Fibroblast of the aortic adventitia (primary cell): Measurements from ENCODE around the gene TNFRSF13B. TPM values are rescaled to one million over a fixed set of nuclear protein-coding genes. Genes with fewer than 3 reads are reported as not detected.

Experiments
- DNase-seq: peaks from one replicate; pipeline ENCODE4 v3.0.0-alpha.2; 2010; ENCODE audit warnings: low read depth
- H3K4me3 ChIP-seq: 2 replicates; pipeline ENCODE4 v1.5.1; 2011; ENCODE audit warnings: low read depth, mild to moderate bottlenecking, control low read depth, low read length, moderate library complexity
- total RNA-seq: library from RNA; depleted of rRNA; stranded (reverse); fragments of >200 nt; gene quantifications from 2 replicates; pipeline ENCODE4 v1.2.3, GENCODE V29; 2012; ENCODE audit warnings: low replicate concordance
- TF ChIP-seq, protein P1 (sequence below): IDR thresholded peaks from 2 replicates; pipeline ENCODE4 v1.5.1; 2011; ENCODE audit warnings: mild to moderate bottlenecking, low read length, control low read depth, inconsistent platforms; ENCODE audit not compliant: insufficient read depth

The TNFRSF13B gene
- total RNA-seq, 1 donor: not detected

DNA sequence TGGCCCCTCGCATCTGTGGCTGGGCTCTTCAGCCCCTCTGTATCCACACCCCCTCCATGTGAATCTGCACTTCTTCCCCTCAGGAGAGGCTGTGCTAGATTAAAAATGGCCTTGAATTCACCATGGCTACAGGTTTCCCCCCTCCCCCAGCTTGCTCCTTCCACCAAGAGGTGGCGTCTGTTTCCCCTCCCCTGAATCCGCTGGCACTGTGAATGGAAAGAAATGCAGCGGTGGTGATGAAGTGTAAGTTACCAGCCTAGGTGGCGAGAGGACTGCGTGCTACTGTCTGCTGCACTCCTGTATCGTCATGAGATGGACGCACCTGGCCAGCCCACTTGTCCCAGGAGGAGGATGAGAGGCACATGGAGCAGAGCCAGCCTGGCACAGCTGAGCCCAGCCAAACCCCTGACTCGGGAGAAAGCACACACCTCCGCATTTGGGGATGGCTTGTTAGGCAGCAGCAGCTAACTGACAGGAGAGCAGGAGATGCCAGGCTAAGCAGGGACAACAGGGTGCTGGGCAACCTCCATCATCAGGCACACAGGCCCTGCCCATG lies 26.2 kb downstream of the TNFRSF13B start:
- no peak overlapping the region for H3K4me3 ChIP-seq
- DNase-seq: no peak
- TF ChIP-seq, protein P1, sequence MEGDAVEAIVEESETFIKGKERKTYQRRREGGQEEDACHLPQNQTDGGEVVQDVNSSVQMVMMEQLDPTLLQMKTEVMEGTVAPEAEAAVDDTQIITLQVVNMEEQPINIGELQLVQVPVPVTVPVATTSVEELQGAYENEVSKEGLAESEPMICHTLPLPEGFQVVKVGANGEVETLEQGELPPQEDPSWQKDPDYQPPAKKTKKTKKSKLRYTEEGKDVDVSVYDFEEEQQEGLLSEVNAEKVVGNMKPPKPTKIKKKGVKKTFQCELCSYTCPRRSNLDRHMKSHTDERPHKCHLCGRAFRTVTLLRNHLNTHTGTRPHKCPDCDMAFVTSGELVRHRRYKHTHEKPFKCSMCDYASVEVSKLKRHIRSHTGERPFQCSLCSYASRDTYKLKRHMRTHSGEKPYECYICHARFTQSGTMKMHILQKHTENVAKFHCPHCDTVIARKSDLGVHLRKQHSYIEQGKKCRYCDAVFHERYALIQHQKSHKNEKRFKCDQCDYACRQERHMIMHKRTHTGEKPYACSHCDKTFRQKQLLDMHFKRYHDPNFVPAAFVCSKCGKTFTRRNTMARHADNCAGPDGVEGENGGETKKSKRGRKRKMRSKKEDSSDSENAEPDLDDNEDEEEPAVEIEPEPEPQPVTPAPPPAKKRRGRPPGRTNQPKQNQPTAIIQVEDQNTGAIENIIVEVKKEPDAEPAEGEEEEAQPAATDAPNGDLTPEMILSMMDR: no peak

DNA sequence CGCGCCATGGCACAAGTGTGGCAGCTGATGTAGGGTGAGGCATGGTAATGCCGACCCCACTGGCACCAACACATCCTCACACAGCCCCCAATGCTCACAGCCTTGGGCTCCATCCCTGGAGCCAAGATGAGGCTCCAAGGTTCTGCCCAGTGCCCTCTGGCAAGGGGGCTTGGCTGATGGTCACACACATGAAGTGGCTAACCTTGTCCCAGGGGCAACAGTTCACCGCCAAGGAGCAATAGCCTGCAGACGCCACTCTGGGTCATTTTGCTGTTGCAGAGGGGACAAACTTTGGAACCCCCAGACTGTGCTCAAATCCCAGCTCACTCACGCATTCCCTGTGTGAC lies 26.8 kb downstream of the TNFRSF13B start:
- DNase-seq: no peak
- H3K4me3 ChIP-seq: no peak overlapping the region
- TF ChIP-seq, protein P1: no peak

DNA sequence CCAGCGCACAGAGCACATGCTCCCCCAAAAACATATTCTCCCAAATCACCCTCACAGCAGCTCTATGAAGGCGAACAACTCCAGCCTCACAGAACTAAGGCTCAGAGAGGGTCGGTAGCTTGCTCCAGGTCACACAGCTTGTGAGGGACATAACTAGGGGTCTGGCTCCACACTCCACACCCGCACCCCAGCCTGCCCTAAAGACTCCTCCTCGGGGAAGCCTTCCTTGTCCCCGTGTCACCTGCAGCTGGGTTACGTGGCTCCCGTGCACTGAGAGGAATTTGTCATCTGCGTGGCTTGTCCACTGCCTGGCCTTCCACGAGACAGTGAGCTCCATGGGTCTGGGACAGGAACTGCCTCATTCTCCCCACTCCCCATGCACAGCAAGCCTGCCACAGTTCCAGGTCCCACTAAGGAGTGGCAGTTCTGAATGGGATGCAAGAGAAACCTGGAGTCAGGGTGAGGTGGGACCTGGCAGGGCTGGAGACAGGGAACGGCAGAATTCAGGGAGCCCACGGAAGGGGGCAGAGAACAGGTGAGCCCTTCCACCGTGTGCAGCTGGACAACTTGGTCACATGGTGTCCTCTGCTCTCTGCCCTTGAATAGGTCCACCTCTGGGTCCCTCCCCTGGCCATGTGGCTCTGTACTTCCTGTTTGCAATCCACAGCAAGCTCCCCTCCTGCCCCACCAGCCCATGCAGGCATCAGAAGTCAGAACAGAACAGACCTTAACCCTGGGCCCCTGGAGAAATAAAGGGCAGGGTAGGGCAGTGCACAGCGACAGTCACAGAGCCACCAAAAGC lies 27.4 kb downstream of the TNFRSF13B start:
- H3K4me3 ChIP-seq: no peak overlapping the region
- TF ChIP-seq, protein P1: no peak
- DNase-seq: no peak

DNA sequence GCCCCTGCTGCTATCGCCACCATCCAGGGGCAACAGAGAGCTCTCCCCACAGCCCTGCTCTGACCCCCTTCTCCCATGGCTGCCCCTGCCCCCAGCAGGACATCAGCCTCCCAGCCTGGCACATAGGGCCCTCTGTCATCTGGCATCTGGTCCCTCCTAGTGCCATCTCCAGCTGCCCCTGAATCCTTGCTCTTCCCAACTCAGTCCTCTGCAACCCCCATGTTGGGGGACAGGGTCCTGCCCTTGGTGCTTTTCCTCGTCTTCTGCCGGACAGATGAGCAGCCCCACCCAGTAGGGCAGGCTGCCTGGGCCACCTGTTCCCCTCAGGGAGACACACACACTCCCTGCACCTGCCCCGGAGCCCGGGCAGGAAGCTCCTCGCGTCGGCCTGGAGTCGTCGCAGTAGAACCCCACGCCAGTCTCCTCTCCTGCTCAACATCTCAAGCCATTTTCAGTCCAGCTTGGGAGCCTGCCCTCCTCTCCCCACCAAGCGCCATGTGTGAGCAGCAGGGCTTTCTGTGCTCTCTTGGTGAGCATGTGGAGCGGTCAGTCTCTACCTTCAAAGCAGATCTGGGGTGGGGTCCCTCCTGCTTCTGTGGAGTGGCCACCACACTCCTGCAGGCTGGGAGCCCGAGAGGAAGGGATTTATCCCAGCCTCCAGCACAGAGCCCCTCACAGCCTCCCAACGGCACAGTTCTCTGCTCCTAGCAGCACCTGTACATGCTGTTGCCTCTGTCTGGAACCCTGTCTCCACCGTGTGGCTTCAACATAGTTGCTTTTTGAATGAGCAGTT lies 28.2 kb downstream of the TNFRSF13B start:
- no peak for DNase-seq
- TF ChIP-seq, protein P1: no peak
- no peak overlapping the region for H3K4me3 ChIP-seq

DNA sequence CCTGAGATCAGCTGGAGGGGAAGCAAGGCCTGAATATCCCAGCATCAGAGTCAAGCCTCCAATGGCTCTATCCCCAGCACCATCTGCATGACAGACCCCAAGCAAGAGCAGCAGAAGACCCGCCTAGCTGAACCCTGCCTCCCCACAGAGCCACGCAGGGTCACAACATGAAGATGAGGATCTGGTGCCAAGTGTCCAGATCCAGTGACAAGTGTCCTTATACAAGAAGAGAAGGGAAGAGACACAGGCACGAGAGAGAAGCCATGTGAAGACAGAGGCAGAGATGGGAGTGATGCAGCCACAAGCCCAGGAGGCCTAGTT lies 28.9 kb downstream of the TNFRSF13B start:
- no peak for DNase-seq
- no peak overlapping the region for H3K4me3 ChIP-seq
- TF ChIP-seq, protein P1: no peak

DNA sequence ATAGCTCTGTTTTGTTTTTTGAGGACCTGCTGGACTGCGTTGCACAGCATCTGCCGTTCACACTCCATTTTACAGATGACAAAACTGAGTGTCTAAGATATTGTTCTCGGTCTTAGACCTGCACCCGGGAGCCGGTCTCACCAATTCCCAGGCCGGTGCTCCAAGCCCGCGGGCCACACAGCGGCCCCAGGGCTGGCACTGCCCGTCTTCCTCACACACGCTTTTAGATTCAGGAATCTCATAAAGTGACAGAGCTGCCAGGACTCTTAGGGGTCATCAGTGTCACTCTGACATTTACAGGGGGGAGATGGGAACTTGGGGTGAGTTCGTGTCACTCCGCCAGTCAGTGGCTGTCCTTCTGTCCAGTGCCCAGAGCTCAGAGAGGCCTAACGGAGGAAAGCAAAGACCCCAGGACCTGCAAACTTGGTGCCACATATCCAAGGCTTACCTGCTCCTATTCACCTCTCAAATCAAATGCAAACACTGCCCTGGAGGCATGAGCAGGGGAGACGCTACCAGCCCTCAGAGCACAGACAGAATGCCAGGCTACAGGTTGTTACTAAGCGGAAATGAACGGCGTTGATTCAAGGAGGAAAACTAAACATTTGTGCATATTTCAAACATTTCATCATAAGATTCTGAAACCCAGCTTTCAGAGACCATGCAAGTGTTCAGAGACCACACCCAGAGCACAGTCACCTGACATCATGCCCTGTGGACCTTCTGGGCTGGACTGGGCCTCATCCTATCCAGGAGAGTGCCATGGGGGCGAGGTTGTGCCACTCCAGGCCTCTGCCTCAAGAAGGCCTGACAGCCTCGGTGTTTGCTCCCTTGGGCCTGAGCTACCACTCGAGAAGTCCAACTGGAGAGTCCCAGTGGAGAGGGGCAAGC lies 29.5 kb downstream of the TNFRSF13B start:
- TF ChIP-seq, protein P1: no peak
- no peak overlapping the region for H3K4me3 ChIP-seq
- DNase-seq: peak; percentile 0
